Naive B cell (primary cell): Measurements from ENCODE around the gene PLGLB2. TPM values are rescaled to one million over a fixed set of nuclear protein-coding genes. Genes with fewer than 3 reads are reported as not detected.
A peak's percentile ranks its signal among the peaks of the same experiment; 100 is the strongest.
"Not testable (repeated sequence)": the region's sequence is repeated elsewhere in the genome, so short reads cannot be mapped to it uniquely, and the experiment has no call there.

Experiments
- ATAC-seq, 2 donors: fragments of 150-1000 bp; cut with Tn5 transposase; 2 replicates each; pipeline ENCODE4 v1.10.0; 2021; ENCODE audit warnings: low read depth in 2 of 2, mild to moderate bottlenecking in 2 of 2, moderate library complexity in 2 of 2
- DNase-seq: peaks from one replicate; pipeline ENCODE4 v3.0.0; 2022
- H3K27ac Mint-ChIP-seq, 6 donors: one replicate each; pipeline ENCODE4 v1.8.0; 2020 to 2022; ENCODE audit warnings: mild to moderate bottlenecking in 6 of 6, mixed read lengths in 6 of 6, moderate library complexity in 5 of 6, inconsistent platforms in 2 of 6
- H3K27me3 Mint-ChIP-seq, 3 donors: one replicate each; pipeline ENCODE4 v1.8.0; 2021 to 2022; ENCODE audit warnings: mixed read lengths in 3 of 3, mild to moderate bottlenecking in 1 of 3
- H3K36me3 Mint-ChIP-seq, 2 donors: one replicate each; pipeline ENCODE4 v1.8.0; 2020 to 2022; ENCODE audit warnings: mixed read lengths in 2 of 2, inconsistent platforms in 1 of 2, mild to moderate bottlenecking in 1 of 2
- H3K4me1 Mint-ChIP-seq, 3 donors: one replicate each; pipeline ENCODE4 v1.8.0; 2020 to 2022; ENCODE audit warnings: mixed read lengths in 3 of 3, inconsistent platforms in 1 of 3, mild to moderate bottlenecking in 1 of 3, moderate library complexity in 1 of 3
- H3K4me3 Mint-ChIP-seq, 8 donors: one replicate each; pipeline ENCODE4 v1.8.0; 2020 to 2022; ENCODE audit warnings: mild to moderate bottlenecking in 8 of 8, mixed read lengths in 8 of 8, moderate library complexity in 8 of 8, inconsistent platforms in 2 of 8
- H3K9me3 Mint-ChIP-seq, 7 donors: one replicate each; pipeline ENCODE4 v1.8.0; 2020 to 2022; ENCODE audit warnings: mixed read lengths in 7 of 7, mild to moderate bottlenecking in 5 of 7, inconsistent platforms in 2 of 7, moderate library complexity in 1 of 7
- polyA plus RNA-seq, 6 donors: library from polyadenylated mRNA; unstranded; fragments of 300-500 nt; fragmentation: Illumina TruSeq; gene quantifications; one replicate each; pipeline ENCODE4 v1.2.3, GENCODE V29; 2021; ENCODE audit warnings: low read depth in 6 of 6

The PLGLB2 gene
- 1 to 10 TPM in 1 of 6 donors, under 1 TPM in 2, not detected in 3; 0.25 to 1.5 (median 0.34) TPM for polyA plus RNA-seq

- H3K27me3 Mint-ChIP-seq, H3K9me3 Mint-ChIP-seq, H3K36me3 Mint-ChIP-seq, ATAC-seq, H3K4me1 Mint-ChIP-seq, DNase-seq, H3K4me3 Mint-ChIP-seq, H3K27ac Mint-ChIP-seq: not testable (repeated sequence)
Measured at GRCh38 chr2:87747791-87748190, at the start of gene PLGLB2. PLGLB2 (plus strand) TSS chr2:87748087; CDS start chr2:87748154, 67 bp downstream.

- not testable (repeated sequence) for H3K4me1 Mint-ChIP-seq
Measured at GRCh38 chr2:87704572-87705323, 43.1 kb upstream of the PLGLB2 start.

GRCh38 chr2:87708368-87708767 is 39.5 kb upstream of the PLGLB2 start:
- not testable (repeated sequence) for H3K4me3 Mint-ChIP-seq, H3K36me3 Mint-ChIP-seq, ATAC-seq, H3K9me3 Mint-ChIP-seq, H3K27me3 Mint-ChIP-seq, H3K27ac Mint-ChIP-seq, H3K4me1 Mint-ChIP-seq, DNase-seq

More at GRCh38 chr2:87704572-87705323, 43.1 kb upstream of the PLGLB2 start:
- not testable (repeated sequence) for H3K36me3 Mint-ChIP-seq, DNase-seq, H3K27me3 Mint-ChIP-seq, H3K4me3 Mint-ChIP-seq, H3K9me3 Mint-ChIP-seq, ATAC-seq
- peak overlapping the region in 1 of 6 donors; percentile 49 for H3K27ac Mint-ChIP-seq

- H3K9me3 Mint-ChIP-seq, ATAC-seq, H3K27ac Mint-ChIP-seq, DNase-seq, H3K4me3 Mint-ChIP-seq, H3K27me3 Mint-ChIP-seq, H3K36me3 Mint-ChIP-seq, H3K4me1 Mint-ChIP-seq: not testable (repeated sequence)
Measured at GRCh38 chr2:87727940-87728599, 19.8 kb upstream of the PLGLB2 start.

GRCh38 chr2:87740928-87741327 is 7.0 kb upstream of the PLGLB2 start:
- not testable (repeated sequence) for ATAC-seq, H3K4me3 Mint-ChIP-seq, H3K4me1 Mint-ChIP-seq, H3K27me3 Mint-ChIP-seq, H3K9me3 Mint-ChIP-seq, H3K36me3 Mint-ChIP-seq, DNase-seq, H3K27ac Mint-ChIP-seq

GRCh38 chr2:87742393-87743108 is 5.3 kb upstream of the PLGLB2 start:
- H3K27ac Mint-ChIP-seq, H3K4me1 Mint-ChIP-seq, H3K27me3 Mint-ChIP-seq, H3K4me3 Mint-ChIP-seq, H3K36me3 Mint-ChIP-seq, DNase-seq, H3K9me3 Mint-ChIP-seq, ATAC-seq: not testable (repeated sequence)

GRCh38 chr2:87743638-87744037 is 4.2 kb upstream of the PLGLB2 start:
- H3K4me1 Mint-ChIP-seq, H3K9me3 Mint-ChIP-seq: not testable (repeated sequence)

GRCh38 chr2:87745353-87745951 is 2.4 kb upstream of the PLGLB2 start:
- not testable (repeated sequence) for DNase-seq, ATAC-seq, H3K9me3 Mint-ChIP-seq, H3K4me3 Mint-ChIP-seq, H3K27me3 Mint-ChIP-seq, H3K36me3 Mint-ChIP-seq, H3K4me1 Mint-ChIP-seq
- H3K27ac Mint-ChIP-seq, result peak overlapping the region in 1 of 6 donors; percentile 69

More at GRCh38 chr2:87743638-87744037, 4.2 kb upstream of the PLGLB2 start:
- not testable (repeated sequence) for H3K27me3 Mint-ChIP-seq, DNase-seq, H3K4me3 Mint-ChIP-seq, H3K27ac Mint-ChIP-seq, H3K36me3 Mint-ChIP-seq, ATAC-seq

GRCh38 chr2:87748524-87748923 is 637 bp downstream of the PLGLB2 start:
- not testable (repeated sequence) for H3K27ac Mint-ChIP-seq, H3K27me3 Mint-ChIP-seq, H3K4me3 Mint-ChIP-seq, H3K36me3 Mint-ChIP-seq, ATAC-seq, DNase-seq, H3K4me1 Mint-ChIP-seq, H3K9me3 Mint-ChIP-seq

GRCh38 chr2:87750560-87750959 is 2.7 kb downstream of the PLGLB2 start:
- H3K9me3 Mint-ChIP-seq, H3K4me3 Mint-ChIP-seq, H3K27me3 Mint-ChIP-seq, ATAC-seq, DNase-seq, H3K27ac Mint-ChIP-seq, H3K4me1 Mint-ChIP-seq, H3K36me3 Mint-ChIP-seq: not testable (repeated sequence)

- not testable (repeated sequence) for DNase-seq, H3K36me3 Mint-ChIP-seq
Measured at GRCh38 chr2:87754759-87755158, 6.9 kb downstream of the PLGLB2 start.

More at GRCh38 chr2:87754759-87755158, 6.9 kb downstream of the PLGLB2 start:
- H3K4me1 Mint-ChIP-seq, H3K27ac Mint-ChIP-seq, H3K27me3 Mint-ChIP-seq, ATAC-seq, H3K4me3 Mint-ChIP-seq, H3K9me3 Mint-ChIP-seq: not testable (repeated sequence)
